RWPE2 (cell line): ENCODE measurements around the gene ERCC8.

Experiments used
- ATAC-seq: fragments of 200-7000 bp; cut with Tn5 transposase; 3 replicates; pipeline ENCODE4 v1.9.1; 2021; ENCODE audit warnings: low read depth
- DNase-seq: peaks from one replicate; pipeline ENCODE4 v3.0.0-alpha.2; 2020; ENCODE audit warnings: low spot score
- H3K27ac ChIP-seq: fragments of 450-650 bp; 2 replicates; pipeline ENCODE4 v1.5.1; 2017; ENCODE audit warnings: mild to moderate bottlenecking; ENCODE audit not compliant: poor library complexity, severe bottlenecking
- H3K27me3 ChIP-seq: fragments of 250-450 bp; sonication (Bioruptor Pico); 2 replicates; pipeline ENCODE4 v1.5.1; 2021; ENCODE audit warnings: mild to moderate bottlenecking, moderate library complexity; ENCODE audit not compliant: insufficient read depth, poor library complexity, severe bottlenecking
- H3K36me3 ChIP-seq: fragments of 250-450 bp; sonication (Bioruptor Pico); 2 replicates; pipeline ENCODE4 v1.5.1; 2020; ENCODE audit warnings: low read depth, mild to moderate bottlenecking, moderate library complexity
- H3K4me1 ChIP-seq: fragments of 250-450 bp; sonication (Bioruptor Pico); 2 replicates; pipeline ENCODE4 v1.5.1; 2021; ENCODE audit warnings: mild to moderate bottlenecking, moderate library complexity; ENCODE audit not compliant: insufficient read depth, poor library complexity, severe bottlenecking
- H3K4me3 ChIP-seq: fragments of 250-450 bp; sonication (Bioruptor Pico); 2 replicates; pipeline ENCODE4 v1.5.1; 2021; ENCODE audit warnings: mild to moderate bottlenecking, moderate library complexity; ENCODE audit not compliant: severe bottlenecking
- H3K9me3 ChIP-seq: fragments of 250-450 bp; sonication (Bioruptor Pico); 2 replicates; pipeline ENCODE4 v1.5.1; 2021; ENCODE audit warnings: mild to moderate bottlenecking, moderate library complexity; ENCODE audit not compliant: severe bottlenecking
- TF ChIP-seq, protein P1 (sequence below): fragments of 450-650 bp; IDR thresholded peaks from one replicate; pipeline ENCODE4 v1.5.1; 2017; ENCODE audit warnings: mild to moderate bottlenecking, moderate library complexity; ENCODE audit not compliant: poor library complexity, severe bottlenecking

The ERCC8 gene

GRCh38 chr5:60856066-60856465 lies 88.8 kb downstream of the ERCC8 start:
- DNase-seq (no peak), ATAC-seq (peak; percentile 88)
- no peak overlapping the region for H3K27ac ChIP-seq
- H3K9me3 ChIP-seq = peaks cover 2% of the 10 kb centered on the region
- H3K4me1 ChIP-seq = peaks cover 9% of the 10 kb centered on the region
- no peaks in the 10 kb centered on the region for H3K27me3 ChIP-seq
- H3K36me3 ChIP-seq = no peaks in the 10 kb centered on the region
- no peak overlapping the region for H3K4me3 ChIP-seq
- TF ChIP-seq, protein P1, sequence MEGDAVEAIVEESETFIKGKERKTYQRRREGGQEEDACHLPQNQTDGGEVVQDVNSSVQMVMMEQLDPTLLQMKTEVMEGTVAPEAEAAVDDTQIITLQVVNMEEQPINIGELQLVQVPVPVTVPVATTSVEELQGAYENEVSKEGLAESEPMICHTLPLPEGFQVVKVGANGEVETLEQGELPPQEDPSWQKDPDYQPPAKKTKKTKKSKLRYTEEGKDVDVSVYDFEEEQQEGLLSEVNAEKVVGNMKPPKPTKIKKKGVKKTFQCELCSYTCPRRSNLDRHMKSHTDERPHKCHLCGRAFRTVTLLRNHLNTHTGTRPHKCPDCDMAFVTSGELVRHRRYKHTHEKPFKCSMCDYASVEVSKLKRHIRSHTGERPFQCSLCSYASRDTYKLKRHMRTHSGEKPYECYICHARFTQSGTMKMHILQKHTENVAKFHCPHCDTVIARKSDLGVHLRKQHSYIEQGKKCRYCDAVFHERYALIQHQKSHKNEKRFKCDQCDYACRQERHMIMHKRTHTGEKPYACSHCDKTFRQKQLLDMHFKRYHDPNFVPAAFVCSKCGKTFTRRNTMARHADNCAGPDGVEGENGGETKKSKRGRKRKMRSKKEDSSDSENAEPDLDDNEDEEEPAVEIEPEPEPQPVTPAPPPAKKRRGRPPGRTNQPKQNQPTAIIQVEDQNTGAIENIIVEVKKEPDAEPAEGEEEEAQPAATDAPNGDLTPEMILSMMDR = no peak

- Histone ChIP-seq H3K36me3 (no peaks in the 10 kb centered on the region), H3K27me3 (no peaks in the 10 kb centered on the region), H3K27ac (no peak overlapping the region), H3K4me3 (no peak overlapping the region), H3K4me1 (peaks cover 9% of the 10 kb centered on the region), H3K9me3 (peaks cover 2% of the 10 kb centered on the region)
- TF ChIP-seq, protein P1 = no peak
- ATAC-seq = no peak
- DNase-seq = no peak
These were observed 91.9 kb downstream of the ERCC8 start for GRCh38 chr5:60852940-60853339.

GRCh38 chr5:60852317-60852716 lies 92.6 kb downstream of the ERCC8 start:
- TF ChIP-seq, protein P1 = no peak
- H3K36me3 ChIP-seq = no peaks in the 10 kb centered on the region
- no peak overlapping the region for H3K27ac ChIP-seq
- no peaks in the 10 kb centered on the region for H3K27me3 ChIP-seq
- H3K9me3 ChIP-seq = peaks cover 2% of the 10 kb centered on the region
- H3K4me1 ChIP-seq = peaks cover 9% of the 10 kb centered on the region
- no peak for DNase-seq
- no peak for ATAC-seq
- no peak overlapping the region for H3K4me3 ChIP-seq

DNA sequence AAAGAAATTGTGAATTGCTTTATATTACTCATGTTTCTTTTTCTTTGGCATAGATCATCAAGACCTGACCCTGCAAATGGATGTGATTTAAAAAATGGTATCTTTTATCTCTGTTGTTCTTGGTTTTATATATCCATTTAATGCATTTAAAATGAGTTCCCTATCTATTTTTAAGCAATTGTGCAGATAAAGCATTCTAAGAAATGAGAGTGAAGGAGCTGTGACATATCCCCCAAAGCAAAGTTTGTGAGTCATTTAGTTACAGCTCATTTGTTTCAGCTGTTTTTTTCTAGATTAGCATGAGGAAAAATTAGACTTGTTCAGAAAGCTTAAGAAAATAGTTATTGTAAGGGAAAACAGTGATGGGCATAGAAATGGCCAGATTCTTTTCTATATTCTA lies 93.2 kb downstream of the ERCC8 start:
- peaks cover 9% of the 10 kb centered on the region for H3K4me1 ChIP-seq
- no peak overlapping the region for H3K27ac ChIP-seq
- peaks cover 2% of the 10 kb centered on the region for H3K9me3 ChIP-seq
- no peaks in the 10 kb centered on the region for H3K36me3 ChIP-seq
- ATAC-seq (no peak), DNase-seq (no peak)
- H3K27me3 ChIP-seq = no peaks in the 10 kb centered on the region
- TF ChIP-seq, protein P1 = no peak
- no peak overlapping the region for H3K4me3 ChIP-seq

DNA sequence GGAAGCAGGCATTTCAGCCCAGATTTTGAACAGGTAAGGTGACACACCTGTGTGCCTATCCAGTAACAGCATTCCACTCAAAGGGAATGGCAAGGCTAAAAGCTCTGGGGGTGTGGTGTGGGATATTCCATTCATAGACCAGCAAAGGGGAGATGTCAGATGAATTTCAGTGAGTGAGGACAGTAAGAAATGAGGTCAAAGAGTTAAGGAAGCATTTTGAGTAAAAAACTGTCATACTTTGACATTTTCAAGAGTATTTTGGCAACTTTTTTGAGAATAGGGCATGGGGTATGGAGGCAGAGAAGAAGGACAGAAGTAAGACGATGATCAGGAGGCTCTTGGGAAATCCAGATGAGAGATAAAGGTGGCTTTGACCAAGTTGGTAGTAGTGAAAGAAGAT lies 98.6 kb downstream of the ERCC8 start:
- DNase-seq (no peak), ATAC-seq (no peak)
- TF ChIP-seq, protein P1 = no peak
- Histone ChIP-seq H3K36me3 (no peaks in the 10 kb centered on the region), H3K9me3 (no peaks in the 10 kb centered on the region), H3K27me3 (no peaks in the 10 kb centered on the region), H3K4me3 (no peak overlapping the region), H3K27ac (no peak overlapping the region), H3K4me1 (no peaks in the 10 kb centered on the region)
